ENCODE measurements around the gene PSMB5. TPM values are rescaled to one million over a fixed set of nuclear protein-coding genes. Genes with fewer than 3 reads are reported as not detected.
A peak's percentile ranks its signal among the peaks of the same experiment; 100 is the strongest.

The PSMB5 gene
- total and polyA plus RNA-seq, 2 of the 13 experiments (the other 11 are each of a cell fraction or from before 2014, with no cell fraction given): 705 to 871 TPM

- WGBS (ENCODE audit: low lambda C conversion rate): 21% methylated on average over 5 of the region's 5 CpGs
- POLR2A ChIA-PET: interaction anchor here (0.6 to 4.1 kb wide), 45 partner anchors 10 to 1550 kb away, joined by 3 to 561 read pairs (median 9); partner anchors contain the start of genes ACIN1, AJUBA, BCL2L2 and C14orf119
- H3K27ac ChIP-seq (ENCODE audit: extremely low read length, insufficient read depth, low read length): peak overlapping the region; percentile 86
- peaks cover 2% of the 10 kb centered on the region for H3K79me2 ChIP-seq (ENCODE audit: insufficient read depth, low read length)
- CTCF ChIA-PET (ENCODE audit: low intra/inter-chr PET ratio, low total read pairs): interaction anchor here (2.8 kb wide), 1 partner anchor 23 kb away, joined by 8 read pairs; the partner anchor contains the start of gene AJUBA
- no peaks in the 10 kb centered on the region for H4K20me1 ChIP-seq (ENCODE audit: insufficient read depth, low read length)
- peak overlapping the region; percentile 86 for H3K4me2 ChIP-seq (ENCODE audit: low read depth, low read length)
- H3K36me3 ChIP-seq (replicated peaks in 1 of 2; ENCODE audit: control insufficient read depth in 1 of 2, insufficient read depth in 2 of 2, low read length in 2 of 2): no peaks in the 10 kb centered on the region
- no TSS peak for BruUV-seq (replicated peaks)
- H3K4me3 ChIP-seq (replicated peaks in 1 of 3; ENCODE audit: insufficient read depth in 1 of 3, low read depth in 2 of 3, low read length in 3 of 3): peak overlapping the region; percentile 68 to 82 (median 80)
- H3K9me3 ChIP-seq (ENCODE audit: low read length): no peaks in the 10 kb centered on the region
- no peak for FAIRE-seq
- ATAC-seq: no peak
- H2AFZ ChIP-seq (ENCODE audit: low read length): no peak overlapping the region
- in situ Hi-C loops (cut with HindIII; ENCODE audit: extremely low pct_ligation_motif_present, low pct_unique_long_range_greater_than_20kb) (no loop called here), intact Hi-C loops (cut with micrococcal nuclease; ENCODE audit: unreplicated experiment) (loop anchor here (1.0 to 5.0 kb wide), 3 partner anchors 19 to 409 kb away; partner anchors contain the start of genes ABHD4 and PSMB5)
- no peaks in the 10 kb centered on the region; a peak in 1 of 5 replicates for H3K27me3 ChIP-seq (ENCODE audit: control insufficient read depth in 1 of 2, insufficient read depth in 2 of 2, low read length in 2 of 2)
- DNase-seq (ENCODE audit: low spot score): no peak
- peak overlapping the region; percentile 82 for H3K9ac ChIP-seq (ENCODE audit: insufficient read depth, low read depth, low read length)
- peaks cover 49% of the 10 kb centered on the region for H3K4me1 ChIP-seq (ENCODE audit: insufficient read depth, low read length)
- TF ChIP-seq ZNF709 (CRISPR knock-in tag; IDR thresholded peaks at IDR 0.05) (no peak), NAIF1 (CRISPR knock-in tag; IDR thresholded peaks at IDR 0.05; ENCODE audit: borderline replicate concordance) (no peak), HDAC6 (IDR thresholded peaks at IDR 0.05; ENCODE audit: low read depth, low read length) (no peak), EED (CRISPR knock-in tag; IDR thresholded peaks at IDR 0.05) (no peak), ZNF225 (CRISPR knock-in tag; IDR thresholded peaks at IDR 0.05) (no peak), DBP (CRISPR knock-in tag; IDR thresholded peaks at IDR 0.05; ENCODE audit: not compliant biosample characterization) (no peak), MLXIP (CRISPR knock-in tag; IDR thresholded peaks at IDR 0.05; ENCODE audit: borderline replicate concordance) (no peak), GZF1 (CRISPR knock-in tag; IDR thresholded peaks at IDR 0.05) (no peak), SKIL (CRISPR knock-in tag; IDR thresholded peaks at IDR 0.05; ENCODE audit: borderline replicate concordance) (no peak), SMARCE1 (IDR thresholded peaks at IDR 0.05; ENCODE audit: borderline replicate concordance) (no peak), PHF20 (CRISPR knock-in tag; IDR thresholded peaks at IDR 0.05) (no peak), NCOA5 (CRISPR knock-in tag; IDR thresholded peaks at IDR 0.05) (0 out of 2 replicates have a peak, but pooled peaks have one; percentile 28), NR3C1 (CRISPR knock-in tag; IDR thresholded peaks at IDR 0.05) (no peak), PPARG (CRISPR knock-in tag; conservative IDR thresholded peaks at IDR 0.05) (no peak), MBD4 (IDR thresholded peaks at IDR 0.05; ENCODE audit: borderline replicate concordance, low read length) (0 out of 2 replicates have a peak, but pooled peaks have one; percentile 68), PBX2 (CRISPR knock-in tag; IDR thresholded peaks at IDR 0.05) (0 out of 2 replicates have a peak, but pooled peaks have one; percentile 1), REL (CRISPR knock-in tag; conservative IDR thresholded peaks at IDR 0.05) (no peak), ZFP37 (CRISPR knock-in tag; IDR thresholded peaks at IDR 0.05; ENCODE audit: borderline replicate concordance) (no peak), SMC3 (IDR thresholded peaks at IDR 0.05; ENCODE audit: low read length) (no peak), ZNF557 (CRISPR knock-in tag; IDR thresholded peaks at IDR 0.05) (no peak)
These were observed 28.5 kb downstream of the PSMB5 start for GRCh38 chr14:23006188-23006534.
